ENCODE measurements around the gene DBNDD2. TPM values are rescaled to one million over a fixed set of nuclear protein-coding genes. Genes with fewer than 3 reads are reported as not detected.

DBNDD2 gene
- total RNA-seq, 1 donor from 2014 or later, result 18.2 TPM

GRCh38 chr20:45413479-45413878, 5.4 kb downstream of the DBNDD2 start:
- no peak for TF ChIP-seq CTCF (IDR thresholded peaks at IDR 0.05; ENCODE audit: insufficient read depth, low read length, severe bottlenecking)
- Histone ChIP-seq H3K4me3 (ENCODE audit: low read depth, low read length) (no peak overlapping the region), H3K27me3 (ENCODE audit: control insufficient read depth, insufficient read depth, low read length) (no peaks in the 10 kb centered on the region), H3K36me3 (ENCODE audit: control insufficient read depth, insufficient read depth, low read length) (no peaks in the 10 kb centered on the region)
- FAIRE-seq (no peak), DNase-seq (ENCODE audit: low read depth) (no peak)

- DNase-seq (ENCODE audit: low read depth) (peak; percentile 67), FAIRE-seq (no peak)
- Histone ChIP-seq H3K36me3 (ENCODE audit: control insufficient read depth, insufficient read depth, low read length) (peaks cover 12% of the 10 kb centered on the region), H3K27me3 (ENCODE audit: control insufficient read depth, insufficient read depth, low read length) (no peaks in the 10 kb centered on the region), H3K4me3 (ENCODE audit: low read depth, low read length) (peak within 1 kb of the TSS; percentile 61)
- TF ChIP-seq CTCF (IDR thresholded peaks at IDR 0.05; ENCODE audit: insufficient read depth, low read length, severe bottlenecking), result no peak
These were observed 7.9 kb downstream of the DBNDD2 start, which contains the start of gene PIGT for GRCh38 chr20:45415822-45416637. TSS of gene PIGT (plus strand) at chr20:45416141. CDS start at chr20:45416157, 16 bp downstream.

- peaks cover 18% of the 10 kb centered on the region for H3K36me3 ChIP-seq (ENCODE audit: control insufficient read depth, insufficient read depth, low read length)
- DNase-seq (ENCODE audit: low read depth), result no peak
- H3K27me3 ChIP-seq (ENCODE audit: control insufficient read depth, insufficient read depth, low read length), result no peaks in the 10 kb centered on the region
- no peak for FAIRE-seq
- TF ChIP-seq CTCF (IDR thresholded peaks at IDR 0.05; ENCODE audit: insufficient read depth, low read length, severe bottlenecking), result no peak
- no peak overlapping the region for H3K4me3 ChIP-seq (ENCODE audit: low read depth, low read length)
These were observed 8.8 kb downstream of the DBNDD2 start for GRCh38 chr20:45416917-45417316.

GRCh38 chr20:45419188-45420091, 11.4 kb downstream of the DBNDD2 start:
- peak; percentile 100 for DNase-seq (ENCODE audit: low read depth)
- Histone ChIP-seq H3K4me3 (ENCODE audit: low read depth, low read length) (no peak overlapping the region), H3K27me3 (ENCODE audit: control insufficient read depth, insufficient read depth, low read length) (no peaks in the 10 kb centered on the region), H3K36me3 (ENCODE audit: control insufficient read depth, insufficient read depth, low read length) (peaks cover 24% of the 10 kb centered on the region)
- FAIRE-seq, result peak; percentile 97
- no peak for TF ChIP-seq CTCF (IDR thresholded peaks at IDR 0.05; ENCODE audit: insufficient read depth, low read length, severe bottlenecking)

GRCh38 chr20:45420125-45420524, 12.0 kb downstream of the DBNDD2 start:
- no peak for DNase-seq (ENCODE audit: low read depth)
- H3K36me3 ChIP-seq (ENCODE audit: control insufficient read depth, insufficient read depth, low read length), result peaks cover 24% of the 10 kb centered on the region
- H3K4me3 ChIP-seq (ENCODE audit: low read depth, low read length), result no peak overlapping the region
- no peak for FAIRE-seq
- TF ChIP-seq CTCF (IDR thresholded peaks at IDR 0.05; ENCODE audit: insufficient read depth, low read length, severe bottlenecking), result no peak
- H3K27me3 ChIP-seq (ENCODE audit: control insufficient read depth, insufficient read depth, low read length), result no peaks in the 10 kb centered on the region
